ENCODE results near the gene KSR2.

KSR2 gene

DNA sequence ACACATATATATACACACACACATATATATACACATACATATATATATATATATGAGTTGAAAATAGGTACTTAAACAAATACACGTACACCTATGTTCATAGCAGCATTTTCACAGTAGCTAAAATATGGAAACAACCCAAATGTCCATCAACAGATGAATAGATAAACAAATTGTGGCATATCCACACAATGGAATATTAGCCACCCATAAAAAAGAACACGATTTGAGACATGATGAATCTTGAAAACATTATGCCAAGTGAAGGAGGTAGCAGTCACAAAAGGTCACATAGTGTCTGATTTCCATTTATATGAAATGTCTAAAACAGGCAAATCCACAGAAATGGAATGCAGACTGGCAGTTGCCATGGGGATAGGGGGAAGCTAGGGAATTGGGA, 276.3 kb downstream of the KSR2 start:
- no peak for DNase-seq (ENCODE audit: low read depth in 2 of 2)

DNA sequence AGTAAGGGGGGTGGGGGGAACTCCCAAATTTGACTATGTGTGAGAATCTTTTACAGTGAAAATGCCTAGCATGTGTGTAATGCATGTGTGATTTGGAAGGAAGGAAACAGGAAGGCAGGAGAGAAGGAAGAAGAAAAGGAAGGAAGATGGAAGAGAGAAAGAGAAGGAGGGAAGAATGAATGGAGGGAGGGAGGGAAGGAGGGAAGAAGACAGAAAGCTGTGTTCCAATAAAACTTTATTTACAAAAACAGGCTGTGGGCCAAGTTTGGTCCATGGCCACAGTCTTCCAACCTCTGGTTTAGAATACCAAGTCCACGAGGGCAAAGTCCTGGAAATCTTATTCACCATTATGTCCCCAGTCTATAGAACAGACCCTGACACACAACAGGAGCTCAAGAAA, 278.9 kb downstream of the KSR2 start:
- DNase-seq (ENCODE audit: low read depth in 2 of 2), result no peak

DNA sequence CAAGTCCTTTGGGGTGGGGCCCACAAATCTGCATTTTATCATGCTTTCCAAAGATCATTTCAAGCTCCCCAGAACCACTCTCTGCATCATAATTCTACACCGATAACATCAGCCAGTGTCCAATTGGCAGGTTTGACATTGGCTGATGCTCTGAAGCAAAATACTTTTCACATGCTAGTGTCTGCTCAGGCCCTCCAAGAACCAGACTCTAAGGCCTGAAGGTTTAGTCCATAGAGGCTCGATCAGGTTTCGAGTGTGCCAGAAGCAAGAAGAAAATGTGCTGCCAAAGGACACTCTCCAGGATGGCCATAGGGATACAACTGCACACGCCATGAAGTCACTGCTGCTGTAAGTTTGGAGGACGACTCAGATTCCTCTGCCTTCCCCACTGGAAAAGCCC, 280.3 kb downstream of the KSR2 start:
- DNase-seq (ENCODE audit: low read depth in 2 of 2), result no peak

DNA sequence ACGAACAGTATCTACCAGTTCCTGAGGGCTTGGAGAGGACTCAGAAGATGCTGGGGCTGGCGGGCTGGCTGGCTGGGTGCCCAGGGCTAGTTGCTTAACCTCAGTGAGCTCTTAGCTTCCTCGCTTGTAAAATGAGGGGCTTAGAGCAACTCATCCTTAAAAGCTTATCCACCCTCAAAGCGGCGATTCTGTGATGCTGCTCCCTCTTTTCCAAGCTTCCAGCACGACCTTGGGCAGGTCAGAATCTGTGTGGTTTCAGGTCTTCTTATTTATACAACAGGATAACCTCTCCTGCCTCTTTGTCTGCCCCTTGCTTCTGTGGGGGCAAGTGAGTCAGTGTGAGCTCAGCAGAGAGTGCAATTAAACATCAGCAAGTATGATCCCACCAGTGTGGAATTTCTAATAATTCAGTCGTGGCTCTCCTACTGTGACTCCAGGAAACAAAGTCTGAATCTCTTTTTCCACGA, 281.8 kb downstream of the KSR2 start:
- DNase-seq (ENCODE audit: low read depth in 2 of 2), result no peak

DNA sequence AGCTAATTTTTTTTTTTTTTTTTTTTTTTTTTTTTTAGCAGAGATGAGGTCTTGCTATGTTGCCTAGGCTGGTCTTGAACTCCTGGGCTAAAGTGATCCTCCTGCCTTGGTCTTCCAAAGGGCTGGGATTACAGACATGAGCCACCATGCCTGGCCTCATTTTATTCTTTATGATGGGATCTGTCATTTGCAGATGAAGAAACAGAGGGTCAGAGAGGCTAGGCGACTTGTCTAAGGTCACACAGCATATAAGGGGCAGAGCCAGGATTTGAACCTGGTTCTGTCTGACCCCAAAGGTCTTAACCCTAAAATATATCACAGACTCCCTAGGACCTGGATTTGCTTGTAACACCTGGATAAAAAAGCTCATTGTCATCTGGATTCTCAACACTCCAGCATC, 282.6 kb downstream of the KSR2 start:
- no peak for DNase-seq (ENCODE audit: low read depth in 2 of 2)

DNA sequence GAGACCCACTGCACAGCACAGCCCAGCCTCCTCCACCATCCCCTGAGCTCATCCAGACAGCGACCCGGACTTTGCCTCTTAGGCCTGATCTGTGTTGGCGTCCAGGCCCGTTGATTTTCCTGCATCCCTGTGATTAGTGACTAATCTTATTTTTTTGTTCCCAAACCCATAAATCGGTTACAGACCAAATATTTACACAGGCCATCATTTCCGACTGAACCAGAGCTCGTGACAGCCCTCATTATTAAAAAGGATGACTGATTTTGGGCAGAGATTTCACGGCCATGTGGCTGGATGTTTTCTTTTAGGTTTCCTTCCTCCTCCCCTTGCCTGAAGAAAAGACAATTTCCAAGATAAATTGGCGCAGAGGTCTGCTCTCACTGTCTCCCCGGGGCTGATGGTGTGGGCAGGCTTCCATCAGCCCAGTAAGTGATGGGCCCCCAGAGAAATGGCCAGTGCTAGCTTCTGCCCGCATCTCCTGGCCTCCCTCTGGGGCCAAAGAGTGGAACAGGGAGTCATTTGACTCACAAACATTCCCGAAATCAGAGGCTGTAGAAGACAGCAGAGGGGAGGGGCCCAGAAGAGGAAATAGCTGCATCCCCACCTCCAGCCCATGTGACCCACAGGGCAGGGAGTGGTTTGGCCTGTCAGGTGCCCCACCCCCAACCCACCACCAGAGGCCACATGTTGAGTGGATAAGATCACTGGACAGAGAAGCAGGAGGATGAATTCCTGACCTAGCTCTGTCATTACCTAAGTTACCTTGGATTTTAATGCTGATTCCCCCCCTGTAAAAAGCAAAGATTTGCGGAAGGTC, 283.5 kb downstream of the KSR2 start:
- no peak for DNase-seq (ENCODE audit: low read depth in 2 of 2)

DNA sequence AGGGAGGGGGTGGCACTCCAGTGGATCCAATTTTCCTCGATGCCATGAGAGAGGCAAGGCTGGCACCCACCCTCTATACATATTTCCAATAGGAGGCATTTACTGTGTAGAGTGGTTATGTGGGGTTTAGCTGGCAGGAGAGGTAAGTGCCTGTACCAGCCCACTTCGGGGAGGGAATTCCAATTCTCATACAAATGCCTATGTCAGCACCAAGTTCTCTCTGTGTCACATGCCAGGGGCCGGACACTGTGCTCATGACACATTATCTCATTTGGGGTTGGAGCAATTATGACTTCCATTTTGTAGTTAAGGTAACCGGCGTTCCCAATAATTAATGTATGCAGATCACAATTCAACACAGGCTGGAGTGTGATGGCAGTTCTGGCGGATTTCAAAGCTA, 284.3 kb downstream of the KSR2 start:
- DNase-seq (ENCODE audit: low read depth in 2 of 2), result no peak

DNA sequence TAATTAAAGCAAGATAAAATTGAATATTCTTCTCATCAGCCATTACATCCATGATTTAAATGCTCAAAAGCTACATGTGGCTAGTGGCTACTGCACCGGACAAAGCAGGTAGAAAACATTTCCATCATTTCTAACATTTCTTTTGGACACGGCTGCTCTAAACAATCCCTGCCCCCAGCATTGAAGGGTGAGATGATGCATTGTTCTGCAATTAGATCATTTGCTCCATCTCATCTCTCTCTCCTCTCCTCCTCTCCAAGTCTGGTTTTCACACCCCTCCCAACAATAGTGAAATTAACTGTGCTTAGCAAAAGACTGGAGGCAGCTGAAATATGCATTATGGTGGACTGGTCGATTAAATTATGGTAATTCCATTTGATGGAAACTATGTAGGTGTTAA, 288.5 kb downstream of the KSR2 start:
- DNase-seq (ENCODE audit: low read depth in 2 of 2), result no peak

DNA sequence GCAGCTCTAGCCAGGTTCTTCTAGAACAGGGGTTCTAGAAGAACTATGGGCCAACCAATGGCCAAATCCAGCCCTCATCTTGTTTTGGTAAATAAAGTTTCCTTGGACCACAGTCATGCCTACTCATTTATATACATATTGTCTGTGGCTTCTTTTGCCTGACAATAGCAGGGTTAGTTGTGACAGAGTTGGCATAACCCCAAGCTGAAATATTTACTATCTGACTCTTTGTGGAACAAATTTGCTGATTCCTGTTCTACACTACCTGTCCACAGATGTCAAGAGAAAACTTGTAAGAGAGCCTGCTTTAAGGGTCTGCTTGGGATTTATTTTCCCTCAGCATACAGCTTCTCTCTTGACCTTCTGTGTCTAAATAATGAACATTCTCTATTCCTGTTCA, 289.0 kb downstream of the KSR2 start:
- DNase-seq (ENCODE audit: low read depth in 2 of 2), result no peak

DNA sequence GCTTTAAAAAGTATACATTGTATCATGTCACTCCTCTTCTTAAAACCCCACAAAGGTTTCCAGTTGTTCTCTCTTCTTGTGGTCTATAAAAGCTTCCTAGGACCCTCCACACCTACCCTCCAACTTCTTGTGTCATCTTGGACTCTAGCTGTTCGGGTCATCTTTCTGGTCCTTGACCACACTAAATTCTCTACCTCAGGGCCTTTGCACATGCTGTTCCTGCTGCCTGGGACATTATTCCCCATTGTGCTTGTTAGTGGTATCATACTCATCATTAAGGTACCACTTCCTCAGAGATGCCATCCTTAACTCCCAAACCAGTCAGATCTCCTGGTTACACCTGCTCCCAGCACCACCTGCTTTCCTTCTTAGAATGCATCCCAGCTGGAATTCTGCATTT, 294.0 kb downstream of the KSR2 start:
- DNase-seq (ENCODE audit: low read depth in 2 of 2), result no peak

DNA sequence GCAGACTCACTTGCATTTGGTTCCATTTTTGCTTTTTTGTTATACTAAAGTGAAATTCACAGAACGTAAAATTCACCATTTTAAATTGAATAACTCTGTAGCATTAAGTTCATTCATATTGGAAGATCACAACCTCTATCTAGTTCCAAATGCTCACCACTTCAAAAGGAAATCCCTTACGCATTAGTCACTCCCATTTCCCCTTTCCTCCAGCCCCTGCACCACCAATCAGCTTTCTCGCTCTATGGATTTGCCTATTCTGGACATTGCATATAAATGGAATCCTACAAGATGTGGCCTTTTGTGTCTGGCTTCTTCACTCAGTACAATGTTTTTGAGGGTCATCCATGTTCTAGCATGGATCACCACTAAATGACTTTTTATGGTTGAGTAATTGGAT, 294.5 kb downstream of the KSR2 start:
- no peak for DNase-seq (ENCODE audit: low read depth in 2 of 2)

DNA sequence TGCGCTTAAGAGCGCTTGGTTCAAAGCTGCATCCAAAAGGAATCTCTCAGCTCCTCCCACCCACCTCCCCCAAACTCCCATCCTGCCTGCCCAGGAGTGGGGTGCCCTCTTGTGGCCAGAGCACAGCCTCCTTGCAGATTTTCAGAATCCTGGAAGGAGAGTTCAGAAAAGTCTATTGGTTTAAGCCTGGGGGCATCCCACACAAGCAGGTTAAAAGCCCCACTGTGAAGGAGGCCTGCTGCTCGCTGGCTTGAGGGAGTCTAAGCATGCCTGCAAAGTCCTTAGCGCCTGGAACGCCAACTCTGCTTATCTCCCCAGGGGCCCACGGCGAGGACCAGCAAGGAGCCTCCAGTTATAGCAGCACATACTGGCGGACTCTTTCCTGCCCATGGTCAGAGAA, 297.1 kb downstream of the KSR2 start:
- no peak for DNase-seq (ENCODE audit: low read depth in 2 of 2)

DNA sequence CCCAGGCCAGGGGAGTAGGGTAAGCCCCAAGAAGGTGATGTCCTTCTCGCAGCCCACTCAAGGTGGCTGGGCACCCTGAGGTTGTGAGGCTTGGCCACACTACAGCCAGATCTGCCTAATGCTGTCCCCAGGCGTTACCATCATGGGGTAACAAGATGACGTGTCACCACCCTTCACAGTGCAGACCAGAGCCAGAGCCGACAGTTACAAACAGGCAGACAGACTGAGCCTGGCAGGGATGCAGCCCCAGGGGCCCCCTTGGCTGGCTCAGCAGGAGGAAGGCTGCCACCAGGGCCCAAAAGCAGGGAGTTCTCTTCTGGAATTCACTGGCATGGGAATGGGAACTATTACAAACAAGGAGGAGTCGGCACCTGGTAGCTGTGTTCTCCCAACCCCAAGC, 304.6 kb downstream of the KSR2 start:
- no peak for DNase-seq (ENCODE audit: low read depth in 2 of 2)

DNA sequence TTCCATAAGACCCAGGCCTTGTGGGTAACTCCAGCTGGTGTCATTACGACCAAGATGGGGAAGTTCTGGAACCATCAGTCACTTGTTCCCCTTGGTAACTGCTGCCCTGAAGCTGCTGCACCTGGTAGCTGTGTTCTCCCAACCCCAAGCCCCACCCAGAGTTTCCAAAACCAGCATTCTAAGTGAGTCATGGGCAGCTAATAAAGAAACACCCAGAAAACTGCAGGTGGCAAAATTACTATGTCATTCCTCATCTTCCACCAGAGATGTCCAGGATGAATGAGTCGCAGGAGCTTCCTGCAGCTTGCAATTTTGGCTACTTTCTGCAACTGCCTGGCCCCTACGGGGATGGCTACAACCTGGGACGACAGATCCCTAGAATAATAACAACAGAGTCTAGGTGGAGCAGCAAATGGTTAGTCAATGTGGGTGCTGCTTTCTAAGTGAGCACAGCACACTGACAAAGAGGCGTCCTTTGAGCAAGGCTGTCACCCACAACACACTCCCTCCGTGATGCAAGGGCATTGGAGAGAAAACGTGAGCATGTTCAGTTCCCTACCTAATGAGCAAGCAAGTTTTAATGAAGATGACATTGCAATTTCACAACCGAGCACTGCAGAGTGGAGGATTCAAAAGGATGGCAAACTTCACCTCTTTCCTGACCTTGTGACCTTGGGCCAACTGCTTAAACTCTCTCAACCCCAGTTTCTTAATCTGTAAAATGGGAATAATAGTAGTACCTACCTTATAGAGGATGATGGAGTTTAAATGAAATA, 306.0 kb downstream of the KSR2 start:
- DNase-seq (ENCODE audit: low read depth in 2 of 2), result no peak

DNA sequence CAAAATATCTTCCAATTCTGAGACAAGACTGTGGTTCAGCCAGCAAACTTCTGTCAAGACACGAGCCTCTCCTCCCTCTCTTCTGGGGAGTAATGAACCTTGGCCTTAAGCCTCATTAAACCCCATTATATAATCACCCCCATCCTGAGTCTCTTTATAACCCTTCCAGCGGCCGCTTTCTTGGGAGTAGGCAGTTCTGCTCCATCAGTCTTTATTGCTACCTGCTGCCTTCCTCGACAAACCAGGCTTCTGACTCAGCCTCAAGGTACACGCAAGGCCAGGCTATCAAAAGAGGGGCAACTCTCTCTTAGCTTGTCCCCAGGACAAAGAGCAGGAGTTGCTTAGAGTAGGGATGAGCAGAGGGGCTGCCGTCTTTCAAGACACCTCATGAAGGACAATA, 306.6 kb downstream of the KSR2 start:
- DNase-seq (ENCODE audit: low read depth in 2 of 2), result no peak

DNA sequence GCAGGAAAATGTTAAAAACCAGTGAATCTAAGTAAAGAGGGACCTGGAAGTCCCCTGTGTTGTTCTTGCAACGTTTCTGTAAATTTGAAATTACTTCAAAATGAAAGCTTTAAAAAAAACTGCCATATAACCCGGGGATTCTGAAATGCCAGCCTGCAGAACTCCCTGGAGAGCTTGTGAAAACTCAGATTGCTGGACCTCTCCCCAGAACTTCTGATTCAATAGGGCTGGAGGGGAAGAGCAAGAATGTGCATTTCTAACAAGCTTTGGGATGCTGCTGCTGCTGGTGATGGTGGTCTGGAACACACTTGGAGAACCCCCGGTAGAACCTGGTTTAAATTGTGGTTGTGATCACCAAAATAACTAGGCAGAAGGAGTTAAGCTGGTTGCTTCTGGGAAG, 307.3 kb downstream of the KSR2 start:
- DNase-seq (ENCODE audit: low read depth in 2 of 2), result no peak

DNA sequence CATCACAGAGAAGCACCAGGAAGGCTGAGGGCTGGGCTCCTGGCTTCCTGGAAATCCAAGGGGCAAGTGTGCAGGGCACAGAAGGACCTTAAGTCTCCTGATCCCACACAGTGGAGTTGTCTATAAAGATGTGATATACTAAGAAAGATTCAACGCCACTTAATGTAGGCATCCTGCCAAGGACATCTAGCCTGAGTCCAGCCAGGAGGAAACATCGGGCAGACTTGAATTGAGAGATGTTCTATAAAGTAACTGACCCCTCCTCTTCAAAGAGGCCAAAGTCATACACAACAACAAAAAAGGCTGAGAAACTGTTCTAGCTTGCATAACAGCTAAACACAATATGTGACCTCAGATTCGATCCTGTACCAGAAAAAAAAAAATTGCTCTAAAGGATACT, 307.9 kb downstream of the KSR2 start:
- no peak for DNase-seq (ENCODE audit: low read depth in 2 of 2)

DNA sequence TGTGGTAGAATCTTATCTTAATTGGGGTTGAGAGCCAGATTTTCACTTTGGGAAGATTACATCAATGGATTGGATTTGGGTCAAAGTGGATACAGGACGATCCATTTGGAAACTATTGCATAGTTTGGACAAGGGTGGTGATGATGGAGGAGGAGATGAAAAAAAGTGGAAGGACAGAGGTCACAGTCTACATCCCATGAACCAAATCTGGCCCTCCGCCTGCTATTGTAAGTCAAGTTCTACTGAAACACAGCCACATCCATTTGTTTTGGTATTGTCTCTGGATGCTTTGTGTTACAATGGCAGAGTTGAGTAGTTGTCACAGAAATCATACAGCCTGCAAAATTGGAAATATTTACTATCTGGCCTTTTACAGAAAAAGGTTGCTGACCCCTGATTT, 310.6 kb downstream of the KSR2 start:
- no peak for DNase-seq (ENCODE audit: low read depth in 2 of 2)

DNA sequence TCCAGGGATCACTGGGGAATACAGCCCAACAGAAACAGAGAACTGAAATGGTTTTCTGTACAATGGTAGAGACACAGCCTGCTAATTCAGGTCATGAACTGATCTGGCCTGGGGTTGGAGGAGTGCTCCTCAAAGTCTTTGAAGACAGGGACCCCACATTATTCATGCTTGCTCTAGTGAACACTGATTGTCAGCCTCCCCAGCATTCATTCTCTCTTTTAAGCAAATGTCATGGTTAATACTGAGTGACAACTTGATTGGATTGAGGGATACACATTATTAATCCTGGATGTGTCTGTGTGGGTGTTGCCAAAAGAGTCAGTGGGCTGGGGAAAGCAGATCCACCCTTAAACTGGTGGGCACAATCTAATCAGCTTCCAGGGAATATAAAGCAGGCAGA, 319.0 kb downstream of the KSR2 start:
- DNase-seq (ENCODE audit: low read depth in 2 of 2), result no peak

DNA sequence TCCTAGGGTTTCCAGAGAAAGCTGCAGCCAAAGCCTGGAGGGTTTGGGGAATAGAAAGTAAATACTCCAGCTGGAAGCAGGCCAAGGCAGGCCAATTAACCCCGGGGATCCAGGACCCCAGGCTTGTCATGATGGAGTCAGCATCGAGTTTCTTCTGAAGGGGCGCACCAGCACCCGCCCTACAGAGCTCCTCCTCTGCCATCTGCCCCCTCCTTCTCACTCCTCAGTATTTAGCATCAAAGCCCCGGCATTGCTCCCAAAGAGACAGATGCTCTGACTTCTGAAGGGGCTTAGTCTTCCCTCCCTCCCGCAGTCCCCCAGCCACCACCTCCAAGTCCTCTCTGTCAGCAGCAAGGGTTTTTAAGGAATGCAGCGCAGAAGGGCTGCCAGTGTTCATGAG, 322.3 kb downstream of the KSR2 start:
- no peak for DNase-seq (ENCODE audit: low read depth in 2 of 2)

DNA sequence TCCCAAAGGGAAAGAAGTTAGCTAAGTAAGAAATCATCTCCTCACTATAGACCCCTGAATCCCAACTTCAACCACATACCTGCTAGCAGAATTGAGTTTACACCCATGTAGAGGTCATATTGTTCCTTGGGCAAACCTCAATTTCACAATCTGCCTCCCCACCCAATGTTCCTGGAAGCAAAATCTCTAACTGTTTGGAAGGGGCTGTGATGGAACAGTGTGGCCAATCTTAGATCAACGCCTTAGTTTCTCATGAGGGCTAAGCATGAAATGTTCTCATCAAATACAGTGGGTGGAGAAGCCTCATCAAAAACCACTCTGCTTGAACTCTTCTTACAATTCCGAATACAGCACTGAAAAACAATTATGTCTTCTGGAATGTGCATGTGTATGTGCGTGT, 323.3 kb downstream of the KSR2 start:
- no peak for DNase-seq (ENCODE audit: low read depth in 2 of 2)

DNA sequence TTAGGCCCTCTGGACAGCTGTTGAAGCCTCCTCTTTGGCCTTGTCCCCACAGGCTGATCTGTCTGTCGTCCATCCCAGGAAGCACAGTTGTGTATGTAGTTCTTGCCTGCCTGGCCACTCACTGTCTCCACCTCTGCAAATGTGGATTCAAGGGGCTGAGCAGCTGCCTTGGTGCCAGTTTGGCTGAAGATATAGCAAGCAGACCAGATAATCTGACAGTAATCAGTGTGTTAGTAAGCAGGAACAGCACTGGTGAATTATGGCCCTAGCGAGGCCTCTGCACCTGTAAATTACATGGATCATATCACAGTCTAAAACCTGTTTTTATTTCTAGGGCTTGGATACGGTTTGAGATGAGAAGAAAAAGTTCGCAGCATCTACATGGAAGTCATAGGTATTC, 324.8 kb downstream of the KSR2 start:
- DNase-seq (ENCODE audit: low read depth in 2 of 2), result no peak

DNA sequence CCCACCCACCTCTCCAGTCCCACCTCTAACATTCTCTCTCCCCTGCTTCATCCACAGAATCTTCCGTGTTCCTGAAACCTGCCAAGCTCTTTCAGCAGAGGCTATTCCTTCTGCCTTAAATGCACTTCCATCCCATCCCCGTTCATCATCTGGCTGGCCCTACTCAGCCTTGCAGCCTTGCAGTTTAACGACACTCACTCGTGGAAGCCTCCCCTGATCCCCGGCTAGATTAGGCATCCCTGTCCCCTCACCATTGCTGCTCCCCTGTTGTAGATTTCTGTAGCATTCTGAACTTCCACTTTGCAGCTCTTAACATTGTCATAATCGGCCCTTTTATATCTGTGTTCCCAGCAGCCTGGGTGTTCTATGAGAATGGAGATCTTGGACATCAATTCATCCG, 326.9 kb downstream of the KSR2 start:
- DNase-seq (ENCODE audit: low read depth in 2 of 2), result no peak
